Activated CD4-positive, alpha-beta T cell treated with anti-CD3 and anti-CD28 coated beads for 36 hours (primary cell): Measurements from ENCODE around the gene ST6GAL2. TPM values are rescaled to one million over a fixed set of nuclear protein-coding genes. Genes with fewer than 3 reads are reported as not detected.

Source experiments
- ATAC-seq: fragments of 200-7000 bp; cut with Tn5 transposase; one replicate; pipeline ENCODE4 v1.10.0; 2021; ENCODE audit warnings: mild to moderate bottlenecking, moderate library complexity
- CTCF ChIA-PET: fragments of 350-600 bp; sonication (Branson Sonifier 250); formaldehyde crosslinking; loops from one replicate; lab custom pipeline; 2021; ENCODE audit warnings: antibody characterized with exemption; lab: Charles Lee
- POLR2A ChIA-PET: fragments of 350-600 bp; sonication (Branson Sonifier 250); formaldehyde crosslinking; loops from one replicate; lab custom pipeline; 2021; ENCODE audit warnings: antibody characterized with exemption, inconsistent platforms; lab: Charles Lee
- DNase-seq: peaks from one replicate; pipeline ENCODE4 v3.0.0-alpha.2; 2020
- H3K27ac Mint-ChIP-seq: one replicate; pipeline ENCODE4 v1.8.0; 2021; ENCODE audit warnings: mixed read lengths
- H3K27me3 Mint-ChIP-seq: one replicate; pipeline ENCODE4 v1.8.0; 2021; ENCODE audit warnings: mixed read lengths
- H3K36me3 Mint-ChIP-seq: one replicate; pipeline ENCODE4 v1.8.0; 2021; ENCODE audit warnings: low read depth, mixed read lengths
- H3K4me1 Mint-ChIP-seq: one replicate; pipeline ENCODE4 v1.8.0; 2021; ENCODE audit warnings: mixed read lengths
- H3K4me3 Mint-ChIP-seq: one replicate; pipeline ENCODE4 v1.8.0; 2021; ENCODE audit warnings: mild to moderate bottlenecking, moderate library complexity, mixed read lengths
- H3K9me3 Mint-ChIP-seq: one replicate; pipeline ENCODE4 v1.8.0; 2021; ENCODE audit warnings: low read depth, mixed read lengths
- intact Hi-C, 2 experiments: fragments of 100-400 bp; cut with DNase I in 1 of 2; cut with micrococcal nuclease in 1 of 2; formaldehyde crosslinking; loops; one replicate each; pipeline versions ENCODE4 v1.14.2 to v1.15.1; 2022 to 2024; cut with DNase I, micrococcal nuclease
- total RNA-seq, 2 experiments: library from RNA; stranded (reverse); gene quantifications; one replicate each; pipeline ENCODE4 v1.2.3, GENCODE V29; 2021

Gene ST6GAL2
- total RNA-seq, 2 experiments from 2014 or later: not detected

- H3K9me3 Mint-ChIP-seq: no peaks in the 10 kb centered on the region
- ATAC-seq (no peak), DNase-seq (no peak)
- no peaks in the 10 kb centered on the region for H3K4me1 Mint-ChIP-seq
- H3K27me3 Mint-ChIP-seq: peaks cover 10% of the 10 kb centered on the region
- H3K27ac Mint-ChIP-seq: no peak overlapping the region
- ChIA-PET POLR2A (no interaction called here), CTCF (no interaction called here)
- H3K36me3 Mint-ChIP-seq: no peaks in the 10 kb centered on the region
- intact Hi-C loops: no loop called here
- H3K4me3 Mint-ChIP-seq: no peak overlapping the region
Observed at GRCh38 chr2:106771811-106772210, 114.2 kb downstream of the ST6GAL2 start.

GRCh38 chr2:106770986-106771385 lies 115.0 kb downstream of the ST6GAL2 start:
- Mint-ChIP-seq H3K4me3 (no peak overlapping the region), H3K36me3 (no peaks in the 10 kb centered on the region), H3K27ac (no peak overlapping the region), H3K4me1 (no peaks in the 10 kb centered on the region), H3K9me3 (no peaks in the 10 kb centered on the region), H3K27me3 (peaks cover 8% of the 10 kb centered on the region)
- no peak for DNase-seq
- CTCF ChIA-PET: interaction anchor here (0.6 kb wide), 1 partner anchor 8 kb away, joined by 3 read pairs; no protein-coding TSS in a partner anchor
- POLR2A ChIA-PET: no interaction called here
- ATAC-seq: no peak
- intact Hi-C loops: no loop called here

GRCh38 chr2:106764614-106765013 lies 121.4 kb downstream of the ST6GAL2 start:
- DNase-seq (no peak), ATAC-seq (no peak)
- ChIA-PET POLR2A (no interaction called here), CTCF (no interaction called here)
- intact Hi-C loops: no loop called here
- Mint-ChIP-seq H3K27ac (no peak overlapping the region), H3K4me1 (no peaks in the 10 kb centered on the region), H3K36me3 (no peaks in the 10 kb centered on the region), H3K4me3 (no peak overlapping the region), H3K9me3 (no peaks in the 10 kb centered on the region), H3K27me3 (peaks cover 7% of the 10 kb centered on the region)

GRCh38 chr2:106759966-106760365 lies 126.0 kb downstream of the ST6GAL2 start:
- no peak for DNase-seq
- Mint-ChIP-seq H3K27me3 (peaks cover 4% of the 10 kb centered on the region), H3K9me3 (no peaks in the 10 kb centered on the region), H3K36me3 (no peaks in the 10 kb centered on the region), H3K4me1 (no peaks in the 10 kb centered on the region), H3K4me3 (no peak overlapping the region), H3K27ac (no peak overlapping the region)
- ChIA-PET CTCF (no interaction called here), POLR2A (no interaction called here)
- intact Hi-C loops: no loop called here
- no peak for ATAC-seq

GRCh38 chr2:106758901-106759497 lies 127.0 kb downstream of the ST6GAL2 start:
- H3K9me3 Mint-ChIP-seq: no peaks in the 10 kb centered on the region
- no peaks in the 10 kb centered on the region for H3K4me1 Mint-ChIP-seq
- DNase-seq (no peak), ATAC-seq (no peak)
- ChIA-PET POLR2A (no interaction called here), CTCF (no interaction called here)
- H3K27ac Mint-ChIP-seq: no peak overlapping the region
- peaks cover 4% of the 10 kb centered on the region for H3K27me3 Mint-ChIP-seq
- no peak overlapping the region for H3K4me3 Mint-ChIP-seq
- no peaks in the 10 kb centered on the region for H3K36me3 Mint-ChIP-seq
- intact Hi-C loops: no loop called here
